Osteoblast (primary cell): Measurements from ENCODE around the gene PTPN7. TPM values are rescaled to one million over a fixed set of nuclear protein-coding genes. Genes with fewer than 3 reads are reported as not detected.

Experiments
- DNase-seq: peaks from one replicate; pipeline ENCODE4 v3.0.0; 2011; ENCODE audit warnings: low spot score, mixed read lengths; ENCODE audit not compliant: insufficient read length; ENCODE audit errors: missing footprints
- H2AFZ ChIP-seq: 2 replicates; pipeline ENCODE4 v1.6.0; 2011; ENCODE audit warnings: mild to moderate bottlenecking, low read length
- H3K27ac ChIP-seq: 2 replicates; pipeline ENCODE4 v1.5.1; 2011; ENCODE audit warnings: mild to moderate bottlenecking, low read depth, low read length, moderate library complexity
- H3K27me3 ChIP-seq: 2 replicates; pipeline ENCODE4 v1.6.0; 2012; ENCODE audit warnings: mild to moderate bottlenecking, control low read depth, inconsistent platforms, low read length, moderate library complexity; ENCODE audit not compliant: insufficient read depth
- H3K36me3 ChIP-seq: 2 replicates; pipeline ENCODE4 v1.5.1; 2011; ENCODE audit warnings: mild to moderate bottlenecking, low read length, control low read depth, moderate library complexity; ENCODE audit not compliant: insufficient read depth
- H3K4me1 ChIP-seq: 2 replicates; pipeline ENCODE4 v1.5.1; 2011; ENCODE audit warnings: mild to moderate bottlenecking, low read length, control low read depth, moderate library complexity; ENCODE audit not compliant: insufficient read depth
- H3K4me2 ChIP-seq: 2 replicates; pipeline ENCODE4 v1.6.0; 2011; ENCODE audit warnings: mild to moderate bottlenecking, low read length; ENCODE audit not compliant: insufficient read depth
- H3K4me3 ChIP-seq: fragments of 200-600 bp; sonication (generic); 3 replicates; pipeline ENCODE4 v1.5.1; 2012; ENCODE audit warnings: mild to moderate bottlenecking, low read length, inconsistent platforms; ENCODE audit not compliant: insufficient read depth
- H3K79me2 ChIP-seq: 2 replicates; pipeline ENCODE4 v1.6.0; 2012; ENCODE audit warnings: mild to moderate bottlenecking, low read length, control low read depth, inconsistent platforms; ENCODE audit not compliant: insufficient read depth
- H3K9me3 ChIP-seq: 2 replicates; pipeline ENCODE4 v1.5.1; 2011; ENCODE audit warnings: low read depth, low read length, control low read depth
- H4K20me1 ChIP-seq: 2 replicates; pipeline ENCODE4 v1.6.0; 2012; ENCODE audit warnings: mild to moderate bottlenecking, low read length, control low read depth; ENCODE audit not compliant: insufficient read depth
- CTCF ChIP-seq: IDR thresholded peaks from 2 replicates; pipeline ENCODE4 v1.5.1; 2011; ENCODE audit warnings: mild to moderate bottlenecking, low read depth, low read length, moderate library complexity; ENCODE audit errors: extremely low read depth
- total RNA-seq: library from RNA; depleted of rRNA; stranded (reverse); fragments of >200 nt; gene quantifications from 2 replicates; pipeline ENCODE4 v1.2.3, GENCODE V29; 2012

PTPN7 gene
- total RNA-seq, 1 donor = not detected

- DNase-seq = no peak
- Histone ChIP-seq H3K4me1 (peaks cover 10% of the 10 kb centered on the region), H3K79me2 (no peaks in the 10 kb centered on the region), H4K20me1 (no peaks in the 10 kb centered on the region), H3K27me3 (peaks cover 2% of the 10 kb centered on the region), H3K36me3 (no peaks in the 10 kb centered on the region), H2AFZ (peak overlapping the region; percentile 28), H3K4me2 (peak overlapping the region; percentile 45), H3K4me3 (no peak overlapping the region), H3K27ac (no peak overlapping the region), H3K9me3 (no peaks in the 10 kb centered on the region)
- no peak for TF ChIP-seq CTCF
Measured at GRCh38 chr1:202154148-202154765, 6.1 kb downstream of the PTPN7 start.

GRCh38 chr1:202153284-202153683 is 7.1 kb downstream of the PTPN7 start:
- peaks cover 10% of the 10 kb centered on the region for H3K4me1 ChIP-seq
- no peak overlapping the region for H3K27ac ChIP-seq
- H2AFZ ChIP-seq = no peak overlapping the region
- no peaks in the 10 kb centered on the region for H3K36me3 ChIP-seq
- TF ChIP-seq CTCF = no peak
- H3K4me2 ChIP-seq = no peak overlapping the region
- H4K20me1 ChIP-seq = no peaks in the 10 kb centered on the region
- peak; percentile 55 for DNase-seq
- H3K9me3 ChIP-seq = no peaks in the 10 kb centered on the region
- no peaks in the 10 kb centered on the region for H3K79me2 ChIP-seq
- peaks cover 2% of the 10 kb centered on the region for H3K27me3 ChIP-seq
- no peak overlapping the region for H3K4me3 ChIP-seq

- H3K4me2 ChIP-seq = no peak overlapping the region
- peaks cover 2% of the 10 kb centered on the region for H3K27me3 ChIP-seq
- TF ChIP-seq CTCF = no peak
- H3K4me1 ChIP-seq = peaks cover 10% of the 10 kb centered on the region
- H3K27ac ChIP-seq = no peak overlapping the region
- H3K4me3 ChIP-seq = no peak overlapping the region
- H3K9me3 ChIP-seq = no peaks in the 10 kb centered on the region
- H4K20me1 ChIP-seq = no peaks in the 10 kb centered on the region
- no peak overlapping the region for H2AFZ ChIP-seq
- H3K36me3 ChIP-seq = no peaks in the 10 kb centered on the region
- DNase-seq = peak; percentile 29
- no peaks in the 10 kb centered on the region for H3K79me2 ChIP-seq
Measured at GRCh38 chr1:202152399-202152798, 8.0 kb downstream of the PTPN7 start.

GRCh38 chr1:202151045-202151444 is 9.4 kb downstream of the PTPN7 start:
- H3K4me1 ChIP-seq = peaks cover 10% of the 10 kb centered on the region
- H3K4me2 ChIP-seq = no peak overlapping the region
- no peaks in the 10 kb centered on the region for H3K36me3 ChIP-seq
- H4K20me1 ChIP-seq = no peaks in the 10 kb centered on the region
- H3K27ac ChIP-seq = no peak overlapping the region
- peak; percentile 54 for DNase-seq
- H3K9me3 ChIP-seq = no peaks in the 10 kb centered on the region
- H2AFZ ChIP-seq = no peak overlapping the region
- peaks cover 2% of the 10 kb centered on the region for H3K27me3 ChIP-seq
- no peaks in the 10 kb centered on the region for H3K79me2 ChIP-seq
- no peak overlapping the region for H3K4me3 ChIP-seq
- no peak for TF ChIP-seq CTCF
